Right ventricle myocardium superior (tissue), 1 donor: Measurements from ENCODE around the gene SYNJ1. TPM values are rescaled to one million over a fixed set of nuclear protein-coding genes. Genes with fewer than 3 reads are reported as not detected.
"Not testable (repeated sequence)": the region's sequence is repeated elsewhere in the genome, so short reads cannot be mapped to it uniquely, and the experiment has no call there.

Experiments used
- ATAC-seq: fragments of 200-7000 bp; cut with Tn5 transposase; one replicate; pipeline ENCODE4 v1.9.1; 2020; ENCODE audit warnings: mild to moderate bottlenecking; ENCODE audit not compliant: poor library complexity
- DNase-seq: peaks from one replicate; pipeline ENCODE4 v3.0.0-alpha.2; 2020
- intact Hi-C: fragments of 100-400 bp; cut with DNase I; formaldehyde crosslinking; loops from one replicate; pipeline ENCODE4 v1.11.2; 2022
- total RNA-seq: library from RNA; stranded (reverse); fragmentation: NEBNext Ultra II Directional; extraction: Animal tissue kit (Norgen Biotek cat#: 25700); gene quantifications from one replicate; pipeline ENCODE4 v1.2.1, GENCODE V29; 2021
- donor health status: DM: no; HTN: yes; CAD: no; lungs with severe emphysema.

Gene SYNJ1
- total RNA-seq, 1 donor from 2014 or later = 10.6 TPM

GRCh38 chr21:32645261-32646182, 82.3 kb downstream of the SYNJ1 start:
- ATAC-seq (no peak), DNase-seq (no peak)
- intact Hi-C loops = no loop called here

DNA sequence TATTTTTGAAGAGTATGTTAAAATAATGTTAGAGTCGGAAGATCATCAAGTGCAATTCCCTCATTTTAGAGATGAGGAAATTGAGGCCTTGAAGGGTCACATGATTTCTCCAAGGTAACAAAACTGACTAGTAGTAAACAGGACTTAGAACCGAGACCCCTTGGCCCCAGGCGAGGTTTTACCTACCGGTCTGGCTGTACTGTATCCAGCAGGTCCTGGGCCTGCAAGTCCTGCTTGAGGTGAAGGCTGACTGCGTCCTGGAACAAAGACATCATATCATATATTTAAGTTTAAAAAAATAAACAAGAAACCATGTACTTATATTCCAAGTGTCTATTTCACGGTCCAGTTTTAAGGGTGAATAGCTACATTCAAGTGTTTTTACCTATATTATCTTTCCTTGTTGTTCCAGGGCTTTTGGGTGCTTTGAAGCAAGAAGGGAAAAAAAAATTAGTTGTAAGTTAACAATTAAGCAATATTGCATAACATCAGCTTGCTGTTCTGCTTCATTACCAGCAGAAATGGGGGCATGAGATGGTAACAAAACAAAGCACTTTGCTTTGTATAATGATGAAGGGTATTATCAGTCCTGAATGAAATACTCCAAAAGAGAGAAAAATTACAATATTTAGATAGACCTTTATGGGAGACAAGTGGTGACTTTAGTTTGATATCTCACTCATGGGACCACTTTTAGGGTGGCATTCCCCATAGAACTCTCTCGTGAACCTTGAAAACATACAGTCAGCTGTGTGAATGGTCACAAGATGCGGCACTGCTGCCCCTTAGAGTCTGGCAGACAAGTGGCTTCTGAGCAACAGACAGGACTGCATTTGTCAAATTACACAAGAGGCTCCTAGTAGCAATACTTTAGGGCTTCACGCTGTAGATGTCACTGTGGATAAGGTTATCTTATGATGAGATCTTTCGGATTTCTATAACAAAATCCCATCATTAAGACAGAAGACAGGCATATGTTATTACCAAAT, 85.8 kb downstream of the SYNJ1 start:
- intact Hi-C loops = no loop called here
- ATAC-seq = no peak

GRCh38 chr21:32626621-32627196, 101.1 kb downstream of the SYNJ1 start:
- intact Hi-C loops = no loop called here
- DNase-seq (no peak), ATAC-seq (no peak)

More for the DNA sequence above, 85.8 kb downstream of the SYNJ1 start:
- no peak for DNase-seq

- intact Hi-C loops, DNase-seq, ATAC-seq: not testable (repeated sequence)
Observed at GRCh38 chr21:32618218-32618617, 109.6 kb downstream of the SYNJ1 start.

DNA sequence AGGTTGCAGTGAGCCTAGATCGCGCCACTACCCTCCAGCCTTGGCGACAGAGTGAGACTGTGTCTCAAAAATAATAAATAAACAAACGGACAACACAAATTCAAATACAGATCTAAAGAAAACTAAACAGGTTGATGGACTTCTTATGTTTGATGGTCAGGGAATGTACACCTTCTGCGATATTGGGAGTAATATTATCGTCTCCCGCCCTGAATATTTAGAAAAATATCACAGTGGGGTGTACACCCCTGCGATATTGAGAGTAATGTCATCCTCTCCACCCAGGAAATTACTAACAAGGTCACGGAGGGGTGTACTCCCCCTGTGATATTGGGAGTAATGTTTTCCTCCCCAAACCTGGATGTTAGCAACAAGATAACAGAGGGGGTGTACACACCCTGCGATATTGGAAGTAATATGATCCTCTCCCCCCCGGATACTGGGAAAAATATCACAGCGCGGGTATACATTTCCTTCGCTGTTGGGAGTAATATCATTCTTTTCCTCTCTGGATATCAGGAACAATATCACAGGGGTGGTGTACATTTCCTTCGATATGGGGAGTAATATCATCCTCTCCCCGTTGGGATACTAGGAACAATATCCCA, 114.3 kb downstream of the SYNJ1 start:
- no peak for DNase-seq
- ATAC-seq = no peak
- intact Hi-C loops = no loop called here

- intact Hi-C loops = no loop called here
- no peak for DNase-seq
- peak; percentile 39 for ATAC-seq
Observed at GRCh38 chr21:32612999-32613337, 114.8 kb downstream of the SYNJ1 start.

DNA sequence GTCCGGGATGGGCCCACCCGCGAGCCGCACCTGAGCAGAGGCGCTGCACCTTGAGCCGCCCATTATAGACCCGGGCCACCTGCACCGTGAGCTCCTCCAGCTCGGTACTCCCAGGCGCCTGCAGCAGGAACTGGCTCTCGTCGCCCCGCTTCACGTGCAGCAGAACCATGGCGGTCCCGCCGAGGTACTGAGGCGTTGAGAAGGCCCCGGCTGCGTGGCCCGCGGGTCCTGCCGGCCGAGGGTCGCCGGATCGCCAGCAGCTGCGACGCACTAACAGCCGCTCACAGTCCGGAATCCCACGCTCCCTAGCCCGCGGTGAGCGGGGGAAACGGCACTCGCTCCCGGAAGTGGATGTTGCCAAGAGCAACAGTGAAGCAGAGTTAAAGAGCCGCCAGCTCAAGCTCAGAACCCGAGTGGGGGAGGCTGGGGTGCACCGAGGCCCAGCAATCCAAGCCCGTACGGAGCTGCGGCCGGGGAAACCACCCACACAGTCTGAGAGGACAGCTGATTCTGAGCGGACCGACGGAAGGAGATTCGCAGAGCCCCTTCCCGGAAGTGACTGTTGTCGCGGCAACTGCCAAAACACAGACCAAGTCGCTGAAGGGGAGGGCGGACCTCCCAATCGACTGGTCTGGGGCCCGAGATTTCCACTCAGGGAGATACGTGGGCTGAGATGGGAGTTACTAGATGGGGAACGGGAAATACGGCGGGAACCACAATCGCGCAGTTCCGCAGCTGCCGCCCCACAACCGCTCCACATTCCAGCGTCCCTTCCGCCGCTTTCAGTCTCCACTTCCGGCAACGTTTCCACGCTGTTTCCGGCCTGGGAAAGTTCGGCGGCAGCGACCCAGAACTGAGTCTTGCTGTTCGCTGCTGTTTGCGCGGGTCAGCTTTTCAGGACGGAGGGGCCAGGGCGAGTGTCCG, 115.5 kb downstream of the SYNJ1 start, which contains the start of gene CFAP298:
Gene CFAP298, minus strand, starts transcription at position 303 of the 924 bp plus-strand sequence. Its CDS starts 134 bp downstream, at position 169.
- DNase-seq = peak; percentile 90
- peak; percentile 95 for ATAC-seq
- intact Hi-C loops = no loop called here

DNA sequence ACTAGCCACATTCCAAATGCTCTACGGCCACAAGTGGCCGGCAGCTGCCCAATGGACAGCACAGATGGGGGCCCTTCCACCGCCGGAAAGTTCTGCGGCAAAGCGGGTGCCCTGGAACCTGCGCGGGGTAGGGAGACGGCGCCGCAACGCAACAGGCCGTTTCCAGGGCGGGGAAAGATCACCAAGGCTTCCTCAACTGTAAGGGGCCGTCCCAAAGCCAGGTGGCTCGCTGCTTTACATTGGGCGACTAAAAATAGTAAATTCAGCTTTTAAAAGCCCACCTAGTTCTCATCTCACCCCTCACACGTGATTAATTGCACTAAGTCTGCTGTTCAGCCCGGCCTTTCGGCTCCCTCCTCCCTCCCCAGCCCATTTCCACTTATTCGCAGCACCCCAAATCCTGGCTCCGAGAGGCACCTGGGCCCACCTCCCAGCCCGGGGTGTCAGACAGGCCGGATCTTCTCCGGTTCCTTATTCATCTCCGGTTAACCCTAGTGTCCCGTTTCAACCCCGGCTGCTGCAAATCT, 116.3 kb downstream of the SYNJ1 start:
- ATAC-seq (peak; percentile 10), DNase-seq (peak; percentile 54)
- intact Hi-C loops = no loop called here

DNA sequence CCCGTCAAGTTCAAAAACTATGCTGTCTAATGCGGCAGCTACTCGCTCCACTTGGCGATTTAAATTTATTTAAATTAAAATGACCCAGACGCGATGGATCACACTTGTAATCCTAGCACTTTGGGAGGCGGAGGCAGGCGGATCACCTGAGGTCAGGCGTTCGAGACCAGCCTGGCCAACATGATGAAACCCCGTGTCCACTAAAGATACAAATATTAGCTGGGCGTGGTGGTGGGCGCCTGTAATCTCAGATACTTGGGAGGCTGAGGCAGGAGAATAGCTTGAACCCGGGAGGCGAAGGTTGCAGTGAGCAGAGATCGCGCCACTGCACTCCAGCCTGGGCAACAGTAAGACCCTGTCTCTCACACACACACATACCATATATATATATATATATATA, 116.9 kb downstream of the SYNJ1 start:
- intact Hi-C loops, DNase-seq, ATAC-seq: not testable (repeated sequence)

GRCh38 chr21:32608851-32609250, 119.0 kb downstream of the SYNJ1 start:
- ATAC-seq = no peak
- DNase-seq = no peak
- intact Hi-C loops = no loop called here

DNA sequence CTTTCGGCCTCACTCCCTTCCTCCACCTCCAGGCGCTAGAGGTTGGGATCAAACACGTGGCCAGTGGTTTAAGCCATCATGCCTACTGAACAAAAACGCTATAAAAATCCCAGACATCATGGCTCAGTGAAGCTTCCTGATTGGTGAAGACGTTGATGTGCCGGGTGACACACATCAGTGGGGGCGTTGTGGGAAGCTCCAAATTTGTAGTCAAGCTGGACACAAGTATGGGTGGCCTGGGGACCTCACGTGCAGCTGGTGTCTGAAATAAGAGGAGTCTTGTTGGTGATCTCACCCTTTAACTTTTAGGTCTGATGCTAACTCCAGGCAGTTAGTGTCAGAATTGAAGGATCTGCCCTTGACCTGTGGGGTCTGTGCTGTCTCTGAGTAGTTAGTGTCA, 122.3 kb downstream of the SYNJ1 start:
- intact Hi-C loops = no loop called here
- DNase-seq (no peak), ATAC-seq (no peak)

GRCh38 chr21:32604464-32604863, 123.3 kb downstream of the SYNJ1 start:
- intact Hi-C loops = loop anchor here (5.0 kb wide), 1 partner anchor 202 kb away; no protein-coding TSS in a partner anchor
- ATAC-seq (no peak), DNase-seq (no peak)

DNA sequence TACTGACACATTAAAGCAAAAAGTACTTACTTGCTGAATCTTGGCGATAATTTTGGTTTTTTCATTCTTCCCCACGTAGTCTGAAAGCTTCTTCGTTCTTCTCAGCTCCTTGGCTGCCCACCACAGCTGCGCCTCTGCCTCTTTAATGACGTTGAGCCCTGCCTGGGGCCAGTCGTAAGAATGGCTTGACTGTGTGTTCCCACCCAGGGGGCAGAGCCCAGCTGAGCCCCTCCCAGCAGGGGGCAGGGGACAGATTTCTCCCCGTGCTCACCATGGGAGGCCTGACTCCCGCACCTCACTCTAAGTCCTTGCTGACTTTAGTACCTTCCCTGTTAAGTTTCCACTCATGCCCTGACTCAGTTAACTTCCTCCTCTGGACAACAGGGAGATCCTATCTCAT, 124.7 kb downstream of the SYNJ1 start:
- DNase-seq = no peak
- intact Hi-C loops = loop anchor here (5.0 kb wide), 1 partner anchor 201 kb away; no protein-coding TSS in a partner anchor
- no peak for ATAC-seq

GRCh38 chr21:32602099-32602498, 125.7 kb downstream of the SYNJ1 start:
- ATAC-seq = no peak
- DNase-seq = no peak
- intact Hi-C loops = loop anchor here (5.0 kb wide), 1 partner anchor 200 kb away; no protein-coding TSS in a partner anchor

- no peak for DNase-seq
- intact Hi-C loops = no loop called here
- no peak for ATAC-seq
Observed at GRCh38 chr21:32599526-32599925, 128.3 kb downstream of the SYNJ1 start.

- intact Hi-C loops = no loop called here
- no peak for DNase-seq
- ATAC-seq = no peak
Observed at GRCh38 chr21:32599091-32599490, 128.7 kb downstream of the SYNJ1 start.

DNA sequence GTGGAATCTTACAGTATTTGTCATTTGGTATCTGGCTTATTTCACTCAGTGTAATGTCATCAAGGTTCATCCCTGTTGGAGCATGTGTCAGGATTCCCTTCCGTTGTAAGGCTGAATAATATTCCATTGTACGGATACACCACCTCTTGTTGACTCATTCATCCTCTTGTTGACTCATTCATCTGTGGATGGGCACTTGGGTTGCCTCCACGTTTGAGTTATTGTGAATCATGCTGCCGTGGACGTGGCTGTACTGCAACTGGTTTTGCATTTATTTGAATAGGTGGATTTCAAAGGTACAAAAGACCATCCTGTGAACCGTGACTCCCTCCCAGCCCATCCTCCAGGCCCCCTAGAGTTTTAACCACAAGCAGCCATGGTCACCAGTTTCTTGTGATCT, 130.6 kb downstream of the SYNJ1 start:
- ATAC-seq = no peak
- intact Hi-C loops = no loop called here

More for the DNA sequence above, 130.6 kb downstream of the SYNJ1 start:
- no peak for DNase-seq
